SK-N-SH (cell line): ENCODE data around the gene NSDHL.

Experiments
- CTCF ChIP-seq: fragments of 200-600 bp; sonication (generic); IDR thresholded peaks from 2 replicates; pipeline ENCODE4 v1.6.1; 2017; ENCODE audit warnings: antibody characterized with exemption, mild to moderate bottlenecking, moderate library complexity
- EZH2phosphoT487 ChIP-seq: fragments of 200-600 bp; sonication (generic); IDR thresholded peaks from 2 replicates; pipeline ENCODE4 v1.6.1; 2017; ENCODE audit warnings: low read depth, mixed run types, mild to moderate bottlenecking, antibody characterized with exemption, moderate library complexity, borderline replicate concordance
- FOXJ3 ChIP-seq: sonication (generic); formaldehyde crosslinking; IDR thresholded peaks from 2 replicates; pipeline ENCODE4 v1.5.1; 2020; ENCODE audit warnings: mild to moderate bottlenecking, missing genetic modification reagents
- MAX ChIP-seq: IDR thresholded peaks from 2 replicates; pipeline ENCODE4 v1.4.0; 2012; ENCODE audit warnings: low read depth
- POLR2AphosphoS5 ChIP-seq: IDR thresholded peaks from 2 replicates; pipeline ENCODE4 v1.6.1; 2012; ENCODE audit warnings: low read depth, low read length
- RAD21 ChIP-seq: IDR thresholded peaks from 2 replicates; pipeline ENCODE4 v1.6.1; 2012; ENCODE audit warnings: mild to moderate bottlenecking, low read length
- REST ChIP-seq: IDR thresholded peaks from 2 replicates; pipeline ENCODE4 v1.6.1; 2012; ENCODE audit warnings: mild to moderate bottlenecking, low read depth, low read length, moderate library complexity
- RFX5 ChIP-seq: IDR thresholded peaks from 2 replicates; pipeline ENCODE4 v1.6.1; 2012; ENCODE audit warnings: mild to moderate bottlenecking, improper control_type of control experiment, low read length
- RXRA ChIP-seq: IDR thresholded peaks from 2 replicates; pipeline ENCODE4 v1.4.0; 2012; ENCODE audit warnings: low read depth, mild to moderate bottlenecking, borderline replicate concordance
- SMC3 ChIP-seq: IDR thresholded peaks from 2 replicates; pipeline ENCODE4 v1.6.1; 2012; ENCODE audit warnings: low read depth, low read length, improper control_type of control experiment
- TAF1 ChIP-seq: IDR thresholded peaks from 2 replicates; pipeline ENCODE4 v1.6.1; 2012; ENCODE audit warnings: low read depth, mild to moderate bottlenecking, low read length, moderate library complexity, borderline replicate concordance
- YY1 ChIP-seq: IDR thresholded peaks from 2 replicates; pipeline ENCODE4 v1.4.0; 2012; ENCODE audit warnings: low read depth, mild to moderate bottlenecking

- TF ChIP-seq FOXJ3 (no peak), CTCF (no peak), TAF1 (no peak), RFX5 (no peak), POLR2AphosphoS5 (no peak), MAX (no peak), YY1 (no peak), EZH2phosphoT487 (no peak), SMC3 (no peak), RXRA (no peak), RAD21 (no peak), REST (no peak)
Observed at GRCh38 chrX:152814048-152814447, 16.8 kb upstream of the NSDHL start.
